Neuronal stem cell (in vitro differentiated cells): Measurements from ENCODE around the gene HGF.
A peak's percentile ranks its signal among the peaks of the same experiment; 100 is the strongest.

Experiments
- DNase-seq: peaks from one replicate; pipeline ENCODE4 v3.0.0-alpha.2; 2013; ENCODE audit warnings: low spot score
- H2AFZ ChIP-seq: one replicate; pipeline ENCODE4 v1.6.1; 2013; ENCODE audit warnings: mild to moderate bottlenecking, low read length, inconsistent platforms
- H2AK5ac ChIP-seq: 2 replicates; pipeline ENCODE4 v1.6.1; 2013; ENCODE audit warnings: low read depth, mild to moderate bottlenecking, inconsistent platforms, low read length, moderate library complexity, mixed read lengths
- H2BK120ac ChIP-seq: 2 replicates; pipeline ENCODE4 v1.6.1; 2013; ENCODE audit warnings: low read depth, mild to moderate bottlenecking, inconsistent platforms, low read length, moderate library complexity, mixed read lengths
- H2BK12ac ChIP-seq: one replicate; pipeline ENCODE4 v1.6.1; 2013; ENCODE audit warnings: low read length, inconsistent platforms
- H2BK15ac ChIP-seq: 2 replicates; pipeline ENCODE4 v1.6.1; 2013; ENCODE audit warnings: mild to moderate bottlenecking, low read length, inconsistent platforms, mixed read lengths
- H2BK5ac ChIP-seq: one replicate; pipeline ENCODE4 v1.6.1; 2013; ENCODE audit warnings: inconsistent platforms, mild to moderate bottlenecking, low read length, moderate library complexity
- H3K14ac ChIP-seq: one replicate; pipeline ENCODE4 v1.6.1; 2013; ENCODE audit warnings: low read length, inconsistent platforms
- H3K18ac ChIP-seq: 2 replicates; pipeline ENCODE4 v1.6.1; 2013; ENCODE audit warnings: low read length, inconsistent platforms
- H3K23ac ChIP-seq: 2 replicates; pipeline ENCODE4 v1.6.1; 2013; ENCODE audit warnings: low read depth, mild to moderate bottlenecking, mixed read lengths, low read length, inconsistent platforms; ENCODE audit not compliant: poor library complexity
- H3K27ac ChIP-seq: replicated peaks from 3 replicates; pipeline ENCODE4 v1.5.1; 2013; ENCODE audit warnings: low read length, inconsistent platforms
- H3K27me3 ChIP-seq, 3 experiments: 2 replicates each; pipeline ENCODE4 v1.6.1; 2013; ENCODE audit warnings: low read length in 3 of 3, mild to moderate bottlenecking in 2 of 3, inconsistent platforms in 1 of 3, low read depth in 1 of 3, mixed read lengths in 1 of 3, moderate library complexity in 1 of 3; ENCODE audit not compliant: control insufficient read depth in 3 of 3, insufficient read depth in 3 of 3
- H3K36me3 ChIP-seq, 2 donors: replicated peaks in 1 of 2; 2 replicates each; pipeline ENCODE4 v1.6.1; 2013; ENCODE audit warnings: low read length in 2 of 2; ENCODE audit not compliant: control insufficient read depth in 2 of 2, insufficient read depth in 2 of 2
- H3K4ac ChIP-seq: 2 replicates; pipeline ENCODE4 v1.6.1; 2013; ENCODE audit warnings: inconsistent platforms, mild to moderate bottlenecking, low read length, moderate library complexity
- H3K4me1 ChIP-seq, 2 donors: 1 replicate in 1 of 2; 2 replicates in 1 of 2; pipeline ENCODE4 v1.6.1; 2013; ENCODE audit warnings: low read length in 2 of 2, low read depth in 1 of 2; ENCODE audit not compliant: control insufficient read depth in 2 of 2, insufficient read depth in 1 of 2
- H3K4me2 ChIP-seq: one replicate; pipeline ENCODE4 v1.6.1; 2013; ENCODE audit warnings: mild to moderate bottlenecking, low read length, inconsistent platforms; ENCODE audit not compliant: insufficient read depth, poor library complexity, severe bottlenecking
- H3K4me3 ChIP-seq, 2 donors: 2 replicates each; pipeline ENCODE4 v1.5.1; 2013; ENCODE audit warnings: low read length in 2 of 2, mild to moderate bottlenecking in 2 of 2, inconsistent platforms in 1 of 2, moderate library complexity in 1 of 2
- H3K79me1 ChIP-seq: one replicate; pipeline ENCODE4 v1.6.1; 2013; ENCODE audit warnings: low read depth, mild to moderate bottlenecking, inconsistent platforms, low read length, moderate library complexity
- H3K9ac ChIP-seq: one replicate; pipeline ENCODE4 v1.6.1; 2013; ENCODE audit warnings: mild to moderate bottlenecking, low read depth, low read length, inconsistent platforms; ENCODE audit not compliant: poor library complexity
- H3K9me3 ChIP-seq, 2 donors: replicated peaks in 1 of 2; 2 replicates each; pipeline versions ENCODE3 to v1.6.1; 2013; ENCODE audit warnings: low read length in 2 of 2, mild to moderate bottlenecking in 2 of 2, inconsistent platforms in 1 of 2, low read depth in 1 of 2, mixed read lengths in 1 of 2, moderate library complexity in 1 of 2; ENCODE audit not compliant: control insufficient read depth in 2 of 2, insufficient read depth in 1 of 2
- H4K8ac ChIP-seq: one replicate; pipeline ENCODE4 v1.6.1; 2013; ENCODE audit warnings: low read depth, mild to moderate bottlenecking, inconsistent platforms, low read length, moderate library complexity
- H4K91ac ChIP-seq: one replicate; pipeline ENCODE4 v1.6.1; 2013; ENCODE audit warnings: low read length, low read depth, mild to moderate bottlenecking, inconsistent platforms; ENCODE audit not compliant: poor library complexity
- WGBS, 2 donors: extraction: QIAGEN DNeasy Blood & Tissue Kit; methylation state at CpG; one replicate each; pipeline ENCODE4 v1.1.7; 2013; ENCODE audit warnings: missing lambda C conversion rate in 2 of 2, mixed read lengths in 1 of 2; ENCODE audit not compliant: insufficient read length in 2 of 2, insufficient replicate concordance in 1 of 2; ENCODE audit errors: extremely low coverage in 2 of 2; 5-methylcytosine and 5-hydroxymethylcytosine counted together

Gene HGF

GRCh38 chr7:81768951-81769778 lies 682 bp downstream of the HGF start:
- H3K18ac ChIP-seq = no peak overlapping the region
- WGBS, 2 donors = no CpG with 5 or more reads among the region's 9 CpGs
- H3K36me3 ChIP-seq = no peaks in the 10 kb centered on the region
- H2AFZ ChIP-seq = peak overlapping the region; percentile 54
- H2BK15ac ChIP-seq = no peak overlapping the region
- no peak overlapping the region for H4K8ac ChIP-seq
- no peak overlapping the region for H2AK5ac ChIP-seq
- no peak for DNase-seq
- H2BK120ac ChIP-seq = no peak overlapping the region
- H3K27ac ChIP-seq = no peak overlapping the region
- H3K14ac ChIP-seq = no peak overlapping the region
- H4K91ac ChIP-seq = no peak overlapping the region
- H3K4me2 ChIP-seq = no peak overlapping the region
- H3K23ac ChIP-seq = no peak overlapping the region
- no peak overlapping the region for H2BK12ac ChIP-seq
- no peaks in the 10 kb centered on the region for H3K79me1 ChIP-seq
- no peak overlapping the region for H2BK5ac ChIP-seq
- no peaks in the 10 kb centered on the region for H3K9me3 ChIP-seq
- no peaks in the 10 kb centered on the region for H3K27me3 ChIP-seq
- H3K9ac ChIP-seq = no peak overlapping the region
- H3K4ac ChIP-seq = no peak overlapping the region
- H3K4me3 ChIP-seq = no peak overlapping the region
- peaks cover 2 to 3% of the 10 kb centered on the region in 2 donors for H3K4me1 ChIP-seq

GRCh38 chr7:81767926-81768325 lies 1.9 kb downstream of the HGF start:
- no peak overlapping the region for H3K23ac ChIP-seq
- no peak overlapping the region for H3K4me3 ChIP-seq
- H3K9me3 ChIP-seq = no peaks in the 10 kb centered on the region
- no peak overlapping the region for H3K18ac ChIP-seq
- WGBS, 2 donors = no CpG with 5 or more reads among the region's 5 CpGs
- DNase-seq = no peak
- H2BK120ac ChIP-seq = no peak overlapping the region
- no peak overlapping the region for H2BK5ac ChIP-seq
- no peak overlapping the region for H3K27ac ChIP-seq
- no peak overlapping the region for H2BK12ac ChIP-seq
- H3K4ac ChIP-seq = no peak overlapping the region
- H2BK15ac ChIP-seq = no peak overlapping the region
- no peaks in the 10 kb centered on the region for H3K79me1 ChIP-seq
- no peak overlapping the region for H4K91ac ChIP-seq
- no peak overlapping the region for H2AK5ac ChIP-seq
- no peak overlapping the region for H3K9ac ChIP-seq
- no peak overlapping the region for H3K4me2 ChIP-seq
- H3K14ac ChIP-seq = no peak overlapping the region
- no peaks in the 10 kb centered on the region for H3K27me3 ChIP-seq
- H3K36me3 ChIP-seq = no peaks in the 10 kb centered on the region
- H2AFZ ChIP-seq = no peak overlapping the region
- peaks cover 2 to 3% of the 10 kb centered on the region in 2 donors for H3K4me1 ChIP-seq
- H4K8ac ChIP-seq = no peak overlapping the region

- Histone ChIP-seq H2BK5ac (no peak overlapping the region), H4K8ac (no peak overlapping the region), H2AK5ac (no peak overlapping the region), H4K91ac (no peak overlapping the region), H3K4ac (no peak overlapping the region), H3K9ac (no peak overlapping the region), H2BK120ac (no peak overlapping the region), H3K23ac (no peak overlapping the region), H3K4me3 (no peak overlapping the region), H3K79me1 (no peaks in the 10 kb centered on the region), H3K18ac (no peak overlapping the region), H3K9me3 (no peaks in the 10 kb centered on the region), H3K27ac (no peak overlapping the region), H2BK12ac (no peak overlapping the region), H2BK15ac (no peak overlapping the region), H3K14ac (no peak overlapping the region), H3K27me3 (no peaks in the 10 kb centered on the region), H3K36me3 (no peaks in the 10 kb centered on the region), H2AFZ (no peak overlapping the region), H3K4me1 (no peaks in the 10 kb centered on the region), H3K4me2 (no peak overlapping the region)
- no CpG with 5 or more reads among the region's 2 CpGs for WGBS, 2 donors
- no peak for DNase-seq
Observed at GRCh38 chr7:81761821-81762220, 8.0 kb downstream of the HGF start.

- H2BK5ac ChIP-seq = no peak overlapping the region
- H3K9me3 ChIP-seq = no peaks in the 10 kb centered on the region
- H3K36me3 ChIP-seq = no peaks in the 10 kb centered on the region
- no peak overlapping the region for H3K23ac ChIP-seq
- no peak overlapping the region for H3K4me3 ChIP-seq
- H2BK120ac ChIP-seq = no peak overlapping the region
- H3K4me1 ChIP-seq = no peaks in the 10 kb centered on the region
- DNase-seq = no peak
- H3K4me2 ChIP-seq = no peak overlapping the region
- H3K79me1 ChIP-seq = no peaks in the 10 kb centered on the region
- no peak overlapping the region for H3K9ac ChIP-seq
- WGBS, 2 donors = no CpG with 5 or more reads among the region's 1 CpG
- no peak overlapping the region for H3K18ac ChIP-seq
- H2AK5ac ChIP-seq = no peak overlapping the region
- no peak overlapping the region for H2BK15ac ChIP-seq
- H4K8ac ChIP-seq = no peak overlapping the region
- no peak overlapping the region for H3K27ac ChIP-seq
- no peak overlapping the region for H2BK12ac ChIP-seq
- no peak overlapping the region for H3K14ac ChIP-seq
- no peak overlapping the region for H4K91ac ChIP-seq
- H3K27me3 ChIP-seq = no peaks in the 10 kb centered on the region
- H3K4ac ChIP-seq = no peak overlapping the region
- no peak overlapping the region for H2AFZ ChIP-seq
Observed at GRCh38 chr7:81761031-81761430, 8.8 kb downstream of the HGF start.
